CD4-positive, alpha-beta T cell treated with Interleukin-15 for 1 hour (primary cell): ENCODE results near the gene CDC5L.
A peak's percentile ranks its signal among the peaks of the same experiment; 100 is the strongest.

Experiments used
- DNase-seq: peaks from one replicate; pipeline ENCODE4 v3.0.0-alpha.2; 2020

CDC5L gene

DNA sequence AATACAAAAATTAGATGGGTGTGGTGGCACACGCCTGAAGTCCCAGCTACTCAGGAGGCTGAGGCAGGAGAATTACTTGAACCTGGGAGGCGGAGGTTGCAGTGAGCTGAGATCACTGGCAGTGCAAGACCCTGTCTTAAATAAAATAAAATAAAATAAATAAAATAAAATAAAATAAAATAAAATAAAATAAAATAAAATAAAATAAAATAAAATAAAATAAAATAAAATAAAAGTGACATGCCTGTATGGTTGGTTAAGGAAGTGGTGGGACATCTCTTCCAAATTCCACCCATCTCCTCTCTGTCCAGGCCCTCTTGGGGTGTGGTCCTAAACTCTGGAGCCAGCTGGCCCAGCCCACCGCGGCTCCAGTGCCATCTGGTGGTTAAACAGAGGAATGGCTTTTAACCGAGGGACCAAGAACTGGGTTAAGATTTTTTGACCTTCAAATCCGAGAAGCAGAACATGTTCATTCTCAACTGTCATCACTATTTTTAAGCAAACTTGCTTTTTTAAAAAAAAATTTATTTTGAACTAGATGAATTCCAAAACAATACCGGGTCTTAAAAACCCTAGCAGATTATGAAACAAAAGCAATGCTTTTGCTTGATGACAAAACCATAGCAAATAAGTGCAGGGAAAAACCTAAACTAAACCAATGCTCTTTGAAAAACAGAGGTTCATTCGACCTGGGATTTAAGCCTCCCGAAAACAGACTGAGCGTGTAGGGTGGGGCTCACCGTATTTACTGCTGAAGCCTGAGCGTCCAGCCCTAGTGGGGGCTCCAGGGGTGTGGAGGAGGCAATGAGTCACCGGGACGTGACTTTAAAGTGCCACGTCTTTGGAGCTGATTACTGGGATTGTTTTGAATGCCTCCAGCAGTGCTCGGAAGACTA is 68.8 kb downstream of the CDC5L start:
- peak; percentile 37 for DNase-seq

GRCh38 chr6:44456966-44457292 is 69.4 kb downstream of the CDC5L start:
- no peak for DNase-seq

DNA sequence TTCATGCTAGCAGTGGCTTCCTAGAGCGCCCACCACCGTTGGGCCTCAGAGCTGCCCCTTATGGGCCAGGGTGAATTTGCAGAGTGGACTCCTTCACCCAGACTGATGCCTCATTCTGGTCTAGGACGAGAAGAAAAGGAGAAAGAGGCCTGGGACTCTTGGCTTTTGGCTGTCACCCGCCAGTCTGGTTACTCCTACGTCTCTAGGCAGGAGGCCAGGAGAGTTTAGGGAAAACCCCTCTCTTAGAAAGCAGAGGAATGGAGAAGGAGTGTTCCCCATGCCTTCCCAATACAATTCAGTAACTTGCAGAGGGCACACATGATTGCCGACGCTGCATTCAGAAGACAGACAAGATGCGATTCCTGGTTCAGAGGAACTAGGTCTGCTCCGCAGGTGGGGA is 70.1 kb downstream of the CDC5L start:
- DNase-seq, result no peak

- no peak for DNase-seq
These were observed 71.0 kb downstream of the CDC5L start for GRCh38 chr6:44458551-44458950.

- DNase-seq, result no peak
These were observed 74.8 kb downstream of the CDC5L start for GRCh38 chr6:44462335-44462734.

GRCh38 chr6:44462797-44463727 is 75.6 kb downstream of the CDC5L start:
- no peak for DNase-seq

- DNase-seq, result no peak
These were observed 76.4 kb downstream of the CDC5L start for GRCh38 chr6:44463728-44464450.

GRCh38 chr6:44464527-44465310 is 77.2 kb downstream of the CDC5L start:
- no peak for DNase-seq

- no peak for DNase-seq
These were observed 79.4 kb downstream of the CDC5L start for GRCh38 chr6:44466955-44467354.

- DNase-seq, result no peak
These were observed 81.3 kb downstream of the CDC5L start for GRCh38 chr6:44468835-44469234.

DNA sequence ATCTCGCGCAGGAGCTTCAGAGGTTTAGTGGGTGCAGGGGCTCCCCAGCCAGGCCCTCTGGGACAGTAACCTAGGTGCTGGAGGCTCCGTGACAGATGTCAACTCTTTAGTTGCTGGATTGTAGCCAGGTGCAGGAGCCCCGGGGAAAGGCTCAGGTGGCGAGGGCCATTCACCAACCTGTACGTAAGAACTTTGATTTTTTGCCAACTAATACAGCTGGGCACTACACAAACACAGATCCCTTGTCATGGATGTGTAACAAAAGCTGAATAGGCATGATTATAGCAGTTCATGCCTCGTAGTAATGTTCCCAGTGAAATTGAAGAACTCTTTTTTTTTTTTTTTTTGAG is 82.6 kb downstream of the CDC5L start:
- DNase-seq, result no peak

- no peak for DNase-seq
These were observed 83.2 kb downstream of the CDC5L start for GRCh38 chr6:44470746-44471145.

DNA sequence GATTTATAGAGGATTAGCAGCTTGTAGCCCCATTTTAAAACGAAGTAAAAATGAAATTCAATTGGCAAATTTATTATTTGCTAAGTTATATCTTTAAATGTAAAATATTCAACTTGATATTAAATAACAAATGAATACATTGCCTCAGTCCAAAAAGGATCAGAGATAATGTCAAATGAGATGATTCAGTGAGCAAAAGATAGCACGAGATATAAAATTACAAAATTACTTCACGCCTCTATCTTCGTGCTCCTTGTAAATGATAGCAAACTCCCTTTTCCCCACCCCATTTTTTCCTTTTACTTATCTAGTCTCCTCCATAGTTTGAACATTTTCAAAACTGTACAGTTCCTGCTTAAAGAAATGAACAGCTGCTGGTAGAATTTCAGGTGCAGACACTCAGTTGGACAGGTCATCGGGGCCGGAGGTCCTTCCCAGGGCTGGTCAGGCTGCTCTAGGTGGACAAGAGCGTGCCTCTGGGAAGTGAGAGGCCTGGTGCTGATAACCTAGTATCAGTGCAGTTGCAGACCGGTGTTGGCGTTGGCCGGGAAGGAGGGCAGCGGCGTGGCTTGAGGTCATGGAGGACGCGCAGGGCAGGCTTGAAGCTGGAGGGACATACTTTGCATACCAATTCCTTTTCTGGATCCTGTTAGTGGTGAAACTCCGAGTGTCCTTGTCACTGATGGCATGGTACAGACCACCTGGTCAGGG is 83.9 kb downstream of the CDC5L start:
- no peak for DNase-seq

DNA sequence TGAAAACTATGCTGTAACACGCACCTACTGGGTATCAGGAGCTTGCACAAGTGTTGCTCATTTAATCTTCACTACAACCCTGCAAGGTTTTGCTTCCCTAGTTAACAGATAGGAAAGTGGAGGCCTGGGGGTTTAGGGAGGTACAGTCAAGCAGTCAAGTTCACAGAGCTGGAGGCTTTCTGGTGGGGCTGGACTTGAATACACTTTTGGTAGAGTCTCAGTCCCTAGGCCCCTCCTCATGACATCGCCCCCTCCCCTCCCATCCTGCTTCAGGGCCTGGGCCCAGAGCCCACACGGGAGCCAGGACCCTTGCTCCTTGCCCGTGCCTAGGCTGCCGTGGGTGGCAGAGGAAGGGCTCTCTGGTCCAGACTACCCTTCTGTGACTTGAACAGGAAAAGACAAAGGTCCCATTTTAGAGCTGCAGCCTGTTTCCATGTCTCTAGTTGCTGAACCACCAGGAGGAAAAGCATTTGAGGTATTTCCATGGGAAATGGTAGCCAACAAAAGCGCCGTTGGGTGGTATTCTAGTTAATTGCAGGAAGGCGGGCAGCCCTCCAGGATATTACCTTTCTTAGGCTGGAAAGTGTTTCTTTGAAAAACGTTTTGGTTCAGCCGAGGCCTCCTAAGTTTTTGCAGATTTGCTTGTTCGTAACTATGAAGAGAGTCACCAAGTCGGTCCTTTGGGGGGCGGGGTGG is 84.9 kb downstream of the CDC5L start:
- DNase-seq, result no peak

DNA sequence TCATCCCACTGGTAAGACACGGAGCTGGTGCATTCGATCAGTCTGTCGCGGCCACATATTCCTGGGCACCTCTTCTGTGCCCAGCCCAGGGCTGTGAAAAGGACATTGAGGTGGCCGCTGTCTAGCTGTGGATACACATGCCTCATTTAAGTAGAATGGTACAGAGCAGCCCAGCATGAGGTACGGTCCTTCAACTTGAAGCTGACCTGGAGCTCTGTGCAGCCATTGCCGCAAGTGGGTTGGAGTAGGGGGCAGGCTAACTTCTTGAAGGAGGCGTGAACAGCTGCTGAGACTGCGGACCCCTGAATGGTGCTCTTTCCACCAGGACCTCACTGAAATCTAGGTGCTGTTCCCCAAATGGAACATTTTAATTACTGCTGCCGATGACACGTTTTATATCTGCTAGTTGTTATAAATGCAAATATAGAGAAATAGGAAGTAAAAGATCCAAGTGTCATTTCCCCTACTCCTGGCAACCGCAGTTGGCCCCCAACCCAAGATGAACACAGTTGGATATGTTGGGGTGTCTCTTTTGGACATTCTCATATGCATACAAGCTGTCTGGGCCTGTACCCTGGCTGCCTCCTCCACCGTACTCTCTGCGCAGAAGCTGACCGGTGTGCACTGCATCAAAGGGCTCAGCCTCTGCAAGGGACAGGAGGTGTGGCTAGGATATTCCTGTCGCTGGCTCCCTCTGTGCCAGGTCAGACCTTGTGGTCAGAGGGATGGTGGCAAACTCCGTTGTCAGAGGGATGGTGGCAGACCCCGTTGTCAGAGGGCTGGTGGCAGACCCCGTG is 86.1 kb downstream of the CDC5L start:
- DNase-seq, result no peak

- DNase-seq, result no peak
These were observed 86.7 kb downstream of the CDC5L start for GRCh38 chr6:44474190-44474631.

- no peak for DNase-seq
These were observed 87.1 kb downstream of the CDC5L start for GRCh38 chr6:44474643-44475042.

- DNase-seq, result no peak
These were observed 87.9 kb downstream of the CDC5L start for GRCh38 chr6:44475417-44475778.

DNA sequence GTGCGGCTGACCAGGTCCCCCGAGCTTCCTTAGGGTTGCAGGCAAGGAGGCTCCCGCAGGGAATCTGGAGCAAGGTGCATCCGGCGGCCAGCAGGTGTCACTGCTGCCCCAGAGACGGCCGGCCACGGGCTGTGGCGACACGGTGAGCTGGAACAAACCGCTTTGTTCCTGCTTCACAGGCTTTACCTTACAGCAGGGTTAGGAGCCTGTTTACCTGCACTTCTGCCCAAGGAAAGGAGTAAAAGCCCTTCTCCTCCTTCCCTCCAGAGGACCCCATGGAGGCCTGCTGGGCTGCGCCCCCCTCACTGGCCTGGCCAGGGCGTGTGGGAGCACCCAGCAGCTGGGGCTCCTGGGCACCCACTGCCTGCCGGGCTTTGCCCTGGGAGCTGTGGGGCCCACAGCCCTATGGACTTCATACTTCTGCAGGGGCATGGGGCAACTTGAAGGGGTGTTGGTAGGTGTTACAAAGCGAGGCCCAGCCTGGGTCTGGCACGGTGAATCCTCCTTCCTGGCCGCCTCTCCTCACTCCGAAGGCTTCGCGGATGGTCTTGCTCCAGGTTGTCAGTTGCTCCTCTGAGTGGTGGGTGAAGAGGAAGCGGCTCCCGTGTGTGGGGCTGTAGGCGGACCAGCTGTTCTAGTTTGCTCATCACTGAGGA is 88.4 kb downstream of the CDC5L start:
- DNase-seq, result peak; percentile 64

DNA sequence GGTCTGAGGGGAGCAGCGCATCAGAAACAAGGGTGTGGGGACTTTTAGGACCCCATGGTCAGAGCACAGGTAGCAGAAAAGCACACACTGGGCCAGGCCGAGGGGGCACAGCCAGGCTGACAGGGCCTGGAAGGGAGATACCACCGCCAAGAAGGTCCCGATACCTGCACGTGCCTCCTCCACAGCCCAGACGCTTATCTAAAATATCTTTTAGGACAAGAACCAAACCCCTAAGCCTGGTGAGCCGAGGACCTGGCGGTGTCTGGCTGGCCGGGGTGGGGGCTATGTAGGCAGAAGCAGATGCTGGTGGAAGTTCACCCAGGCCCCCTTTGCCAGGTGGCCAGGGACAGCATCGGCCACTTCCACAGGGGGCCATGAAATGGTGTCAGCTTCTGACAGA is 89.3 kb downstream of the CDC5L start:
- no peak for DNase-seq
